ENCODE results near the gene CSF3R. TPM values are rescaled to one million over a fixed set of nuclear protein-coding genes. Genes with fewer than 3 reads are reported as not detected.

The CSF3R gene
- total and polyA plus RNA-seq, 12 donors = 2.1 to 24.5 (median 11.1) TPM

GRCh38 chr1:36475341-36475740, 7.4 kb downstream of the CSF3R start:
- 56 to 70% (median 68%) methylated on average over 5 to 9 of the region's 9 CpGs for WGBS, 4 donors
- TF ChIP-seq CTCF (IDR thresholded peaks at IDR 0.05) (no peak), POLR2A (IDR thresholded peaks at IDR 0.05) (no peak)
- Histone ChIP-seq H3K4me1 (replicated peaks in 1 of 2) (no peaks in the 10 kb centered on the region), H3K27ac (no peak overlapping the region), H3K4me3 (no peak overlapping the region), H3K36me3 (replicated peaks in 1 of 2) (no peaks in the 10 kb centered on the region), H3K9me3 (replicated peaks in 1 of 3) (no peaks in the 10 kb centered on the region), H3K27me3 (no peaks in the 10 kb centered on the region)
- DNase-seq = no peak
- intact Hi-C loops (cut with DNase I) = no loop called here

- intact Hi-C loops (cut with DNase I) = no loop called here
- H3K4me3 ChIP-seq = no peak overlapping the region
- no peaks in the 10 kb centered on the region for H3K36me3 ChIP-seq (replicated peaks in 1 of 2)
- no peak for TF ChIP-seq CTCF (IDR thresholded peaks at IDR 0.05)
- no peak for TF ChIP-seq POLR2A (IDR thresholded peaks at IDR 0.05)
- no peak overlapping the region for H3K27ac ChIP-seq
- H3K9me3 ChIP-seq (replicated peaks in 1 of 3) = no peaks in the 10 kb centered on the region
- no peaks in the 10 kb centered on the region for H3K4me1 ChIP-seq (replicated peaks in 1 of 2)
- no peaks in the 10 kb centered on the region for H3K27me3 ChIP-seq
- no peak for DNase-seq
- 82 to 89% (median 86%) methylated on average over 5 to 6 of the region's 6 CpGs for WGBS, 4 donors
These were observed 10.1 kb downstream of the CSF3R start for GRCh38 chr1:36472656-36473055.

DNA sequence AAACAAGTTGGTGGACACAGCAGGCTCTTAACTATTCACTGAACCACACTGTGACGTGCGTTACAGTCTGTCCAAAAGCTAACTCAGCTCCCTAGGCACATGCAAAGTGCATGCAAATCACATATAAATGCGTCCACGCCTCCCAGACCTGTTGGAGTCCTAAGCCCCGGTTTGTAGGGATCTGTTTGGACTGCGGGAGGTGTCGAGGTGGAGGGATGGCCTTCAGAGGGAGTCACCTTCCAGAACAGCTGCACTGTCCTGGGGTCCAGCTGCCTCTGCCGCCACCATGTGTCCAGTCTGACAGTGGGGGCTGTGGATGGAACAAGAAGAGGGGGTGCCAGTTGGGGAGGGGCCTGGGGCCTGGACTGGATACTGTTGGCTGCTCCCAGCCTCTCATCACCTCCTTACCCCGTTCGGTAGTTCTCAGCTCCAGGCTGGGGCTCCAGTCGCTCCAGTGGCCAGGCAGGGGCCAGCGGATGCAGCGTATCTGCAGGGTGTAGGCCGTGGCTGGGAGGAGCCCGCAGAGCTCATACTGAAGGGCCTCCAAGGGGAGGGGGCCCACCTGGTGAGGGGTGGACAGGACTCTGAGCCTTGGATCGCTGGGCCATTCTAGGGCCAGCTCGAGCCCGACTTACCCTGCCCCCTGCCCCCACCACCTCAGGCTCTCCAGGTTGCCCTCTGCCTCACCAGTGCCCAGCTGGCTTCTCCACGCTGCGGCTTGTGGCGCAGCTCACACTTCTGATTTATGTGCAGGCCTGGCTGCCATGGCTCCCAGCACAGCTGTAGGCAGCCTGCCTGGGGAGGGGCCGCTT, 10.7 kb downstream of the CSF3R start:
- intact Hi-C loops (cut with DNase I) = no loop called here
- 68 to 84% (median 74%) methylated on average over 9 to 22 of the region's 22 CpGs for WGBS, 4 donors
- Histone ChIP-seq H3K27ac (no peak overlapping the region), H3K27me3 (no peaks in the 10 kb centered on the region), H3K36me3 (replicated peaks in 1 of 2) (no peaks in the 10 kb centered on the region), H3K4me3 (no peak overlapping the region), H3K9me3 (replicated peaks in 1 of 3) (no peaks in the 10 kb centered on the region), H3K4me1 (replicated peaks in 1 of 2) (no peaks in the 10 kb centered on the region)
- DNase-seq = no peak
- no peak for TF ChIP-seq CTCF (IDR thresholded peaks at IDR 0.05)
- TF ChIP-seq POLR2A (IDR thresholded peaks at IDR 0.05) = no peak

- 72 to 91% (median 83%) methylated on average over 2 of the region's 2 CpGs for WGBS, 4 donors
- Histone ChIP-seq H3K4me3 (no peak overlapping the region), H3K4me1 (replicated peaks in 1 of 2) (no peaks in the 10 kb centered on the region), H3K9me3 (replicated peaks in 1 of 3) (no peaks in the 10 kb centered on the region), H3K27ac (no peak overlapping the region), H3K27me3 (no peaks in the 10 kb centered on the region), H3K36me3 (replicated peaks in 1 of 2) (no peaks in the 10 kb centered on the region)
- no peak for TF ChIP-seq CTCF (IDR thresholded peaks at IDR 0.05)
- no peak for TF ChIP-seq POLR2A (IDR thresholded peaks at IDR 0.05)
- intact Hi-C loops (cut with DNase I) = no loop called here
- DNase-seq = no peak
These were observed 13.6 kb downstream of the CSF3R start for GRCh38 chr1:36469163-36469562.

Measured in adrenal gland (tissue), 12 donors.